ENCODE results near the gene LASP1. TPM values are rescaled to one million over a fixed set of nuclear protein-coding genes. Genes with fewer than 3 reads are reported as not detected.

The LASP1 gene
- total RNA-seq, 2 experiments from 2014 or later = 135 to 139 TPM

- H3K4me3 Mint-ChIP-seq = peak overlapping the region; percentile 90
- peaks cover 1% of the 10 kb centered on the region for H3K27me3 Mint-ChIP-seq
- TF ChIP-seq CTCF (IDR thresholded peaks at IDR 0.05) = no peak
- peaks cover 24% of the 10 kb centered on the region for H3K36me3 Mint-ChIP-seq (ENCODE audit: low read depth)
- H3K27ac Mint-ChIP-seq = peak overlapping the region; percentile 95
- POLR2A ChIA-PET = interaction anchor here (0.8 to 9.9 kb wide), 16 partner anchors 12 to 333 kb away, joined by 3 to 106 read pairs (median 5); partner anchors contain the start of genes CWC25, FBXO47, LASP1NB and PSMB3
- H3K9me3 Mint-ChIP-seq = no peaks in the 10 kb centered on the region
- peaks cover 55% of the 10 kb centered on the region for H3K4me1 Mint-ChIP-seq (ENCODE audit: low read depth)
- DNase-seq (peak; percentile 85), ATAC-seq (peak; percentile 40)
- intact Hi-C loops (cut with micrococcal nuclease) = loop anchor here (1.0 to 5.0 kb wide), 3 partner anchors 29 to 282 kb away; partner anchors contain the start of genes LASP1NB and PLXDC1
- CTCF ChIA-PET = interaction anchor here (0.8 to 3.8 kb wide), 16 partner anchors 9 to 294 kb away, joined by 3 to 25 read pairs (median 6); partner anchors contain the start of genes FBXO47, LASP1NB and RPL23
Observed at GRCh38 chr17:38870259-38871165, 654 bp downstream of the LASP1 start.

GRCh38 chr17:38871247-38872015, 1.6 kb downstream of the LASP1 start:
- CTCF ChIA-PET = interaction anchor here (0.6 to 3.8 kb wide), 14 partner anchors 9 to 1324 kb away, joined by 3 to 25 read pairs (median 6); partner anchors contain the start of genes FBXO47 and LASP1NB
- Mint-ChIP-seq H3K27ac (peak overlapping the region; percentile 91), H3K4me3 (peak overlapping the region; percentile 90), H3K36me3 (ENCODE audit: low read depth) (peaks cover 26% of the 10 kb centered on the region), H3K9me3 (no peaks in the 10 kb centered on the region), H3K27me3 (peaks cover 1% of the 10 kb centered on the region), H3K4me1 (ENCODE audit: low read depth) (peaks cover 62% of the 10 kb centered on the region)
- POLR2A ChIA-PET = interaction anchor here (0.6 to 9.9 kb wide), 14 partner anchors 12 to 407 kb away, joined by 3 to 106 read pairs (median 4); partner anchors contain the start of genes CWC25, FBXO47, LASP1NB and RPL23
- intact Hi-C loops (cut with micrococcal nuclease) = loop anchor here (1.0 to 5.0 kb wide), 3 partner anchors 28 to 281 kb away; partner anchors contain the start of genes LASP1NB and PLXDC1
- TF ChIP-seq CTCF (IDR thresholded peaks at IDR 0.05) = peak; percentile 14
- peak; percentile 46 for ATAC-seq
- peak; percentile 94 for DNase-seq

GRCh38 chr17:38872027-38872511, 2.2 kb downstream of the LASP1 start:
- intact Hi-C loops (cut with micrococcal nuclease) = loop anchor here (5.0 kb wide), 2 partner anchors 55 to 280 kb away; partner anchors contain the start of genes LASP1NB and PLXDC1
- no peak for ATAC-seq
- H3K4me1 Mint-ChIP-seq (ENCODE audit: low read depth) = peaks cover 69% of the 10 kb centered on the region

More at GRCh38 chr17:38872027-38872511, 2.2 kb downstream of the LASP1 start:
- H3K4me3 Mint-ChIP-seq = peak overlapping the region; percentile 90
- TF ChIP-seq CTCF (IDR thresholded peaks at IDR 0.05) = no peak
- CTCF ChIA-PET = interaction anchor here (0.6 to 3.8 kb wide), 9 partner anchors 9 to 1324 kb away, joined by 3 to 25 read pairs (median 9); partner anchors contain the start of gene LASP1NB
- H3K36me3 Mint-ChIP-seq (ENCODE audit: low read depth) = peaks cover 28% of the 10 kb centered on the region
- no peak for DNase-seq
- no peaks in the 10 kb centered on the region for H3K9me3 Mint-ChIP-seq
- POLR2A ChIA-PET = interaction anchor here (0.6 to 9.9 kb wide), 12 partner anchors 11 to 407 kb away, joined by 3 to 106 read pairs (median 5); partner anchors contain the start of genes CWC25, FBXO47, LASP1NB and RPL23
- peak overlapping the region; percentile 91 for H3K27ac Mint-ChIP-seq
- peaks cover 1% of the 10 kb centered on the region for H3K27me3 Mint-ChIP-seq

Measured in activated CD8-positive, alpha-beta T cell treated with anti-CD3 and anti-CD28 coated beads for 36 hours (primary cell).